HG03571 (cell line): Measurements from ENCODE around the gene TTF1.

Experiments used
- ATAC-seq: cut with Tn5 transposase; IDR thresholded peaks from one replicate; pipeline ENCODE4 v1.9.1; 2021; ENCODE audit not compliant: unreplicated experiment

The TTF1 gene

DNA sequence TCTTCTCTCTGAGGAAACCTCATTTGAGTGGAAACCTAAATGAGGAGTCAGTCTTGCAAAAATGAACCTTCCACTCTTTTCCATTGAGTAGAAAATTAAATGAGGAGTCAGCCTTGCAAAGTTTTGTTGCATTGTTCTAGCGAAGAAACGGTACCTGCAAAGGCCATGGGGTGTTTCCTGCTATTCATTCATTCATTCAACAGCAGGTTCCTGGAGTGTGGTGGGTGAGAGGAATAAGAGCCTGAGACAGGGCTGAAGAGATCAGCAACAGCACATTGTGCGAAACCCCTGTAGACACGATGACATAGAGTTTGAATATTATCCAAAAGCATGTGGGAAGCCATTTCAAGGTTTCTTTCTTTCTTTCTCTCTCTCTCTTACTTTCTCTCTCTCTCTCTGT, 37.2 kb downstream of the TTF1 start:
- ATAC-seq: no peak

DNA sequence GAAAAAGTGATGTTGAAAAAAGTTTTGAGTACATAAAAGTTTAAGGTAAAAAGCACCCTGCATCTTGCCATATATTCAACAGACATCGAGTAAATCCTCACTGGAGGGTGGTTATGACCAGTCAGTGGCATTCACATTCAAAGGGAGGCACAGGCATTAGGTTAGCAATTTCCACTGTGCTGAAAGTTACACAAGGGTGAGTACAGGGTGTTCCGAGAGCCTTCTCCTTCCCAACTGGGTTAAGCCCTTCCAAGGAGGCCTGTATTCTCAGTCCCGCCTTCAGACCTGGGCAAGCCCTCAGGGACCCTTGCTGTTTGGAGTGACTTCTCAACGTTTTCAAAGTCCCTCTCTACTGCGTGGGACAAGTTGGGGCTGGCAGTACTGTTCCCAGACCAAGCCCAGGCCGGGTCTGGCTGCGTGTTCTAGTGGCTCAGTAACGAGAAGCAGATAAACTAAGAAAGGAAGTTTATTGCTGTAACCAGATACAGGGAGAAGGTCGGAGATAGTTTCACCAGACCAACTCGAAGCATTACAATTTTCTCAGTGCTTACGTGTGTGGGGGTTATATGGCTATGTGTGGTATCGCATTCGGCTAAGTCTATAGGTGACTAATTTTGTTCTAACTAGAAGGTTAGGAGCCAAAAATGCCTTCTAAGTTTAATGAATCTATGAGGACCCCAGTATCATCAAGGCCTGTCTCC, 38.9 kb downstream of the TTF1 start:
- no peak for ATAC-seq

DNA sequence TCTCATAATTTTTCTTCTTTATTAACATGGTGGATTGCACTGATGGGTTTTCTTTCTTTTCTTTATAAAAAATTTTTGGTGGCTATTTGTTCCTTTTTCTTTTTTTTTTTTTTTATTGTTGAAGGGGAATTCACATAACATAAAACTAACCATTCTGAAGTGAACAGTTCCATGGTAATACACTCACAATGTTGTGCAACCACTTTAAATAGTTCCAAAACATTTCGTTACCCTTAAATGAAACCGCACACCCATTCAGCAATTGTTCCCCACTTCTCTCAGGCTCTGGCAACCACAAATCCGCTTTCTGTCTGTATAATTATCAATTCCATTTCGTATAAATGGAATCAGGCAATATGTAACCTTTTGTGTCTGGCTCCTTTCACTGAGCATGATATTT, 40.2 kb downstream of the TTF1 start:
- ATAC-seq: no peak

- ATAC-seq: no peak
These were observed 40.7 kb downstream of the TTF1 start for GRCh38 chr9:132365986-132366385.

DNA sequence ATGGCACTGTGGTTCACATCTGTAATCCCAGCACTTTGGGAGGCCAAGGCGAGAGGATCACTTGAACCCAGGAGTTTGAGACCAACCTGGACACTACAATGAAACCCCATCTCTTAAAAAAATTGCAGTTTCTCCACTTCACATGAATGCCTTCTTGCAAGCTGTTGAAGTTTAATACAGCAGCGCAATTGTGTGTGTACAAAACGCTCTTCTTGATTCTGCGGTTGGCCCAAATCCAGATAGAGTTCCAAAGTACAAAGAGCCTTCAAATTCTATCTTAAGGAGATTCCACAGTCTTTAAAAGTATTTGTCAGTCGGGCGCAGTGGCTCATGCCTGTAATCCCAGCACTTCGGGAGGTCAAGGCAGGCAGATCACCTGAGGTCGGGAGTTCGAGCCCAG, 42.6 kb downstream of the TTF1 start:
- ATAC-seq: no peak

- ATAC-seq: no peak
These were observed 48.9 kb downstream of the TTF1 start for GRCh38 chr9:132357764-132358163.

GRCh38 chr9:132356324-132356924, 50.2 kb downstream of the TTF1 start:
- ATAC-seq: no peak

GRCh38 chr9:132354637-132355355, 51.8 kb downstream of the TTF1 start, which contains the start of gene SETX:
SETX (minus strand) TSS chr9:132354986; CDS start chr9:132349428, 5,558 bp downstream.
- ATAC-seq: peak; percentile 79

- no peak for ATAC-seq
These were observed 55.1 kb downstream of the TTF1 start for GRCh38 chr9:132351404-132352045.

- ATAC-seq: no peak
These were observed 55.8 kb downstream of the TTF1 start for GRCh38 chr9:132350861-132351315.

- no peak for ATAC-seq
These were observed 58.0 kb downstream of the TTF1 start for GRCh38 chr9:132348676-132349075.

DNA sequence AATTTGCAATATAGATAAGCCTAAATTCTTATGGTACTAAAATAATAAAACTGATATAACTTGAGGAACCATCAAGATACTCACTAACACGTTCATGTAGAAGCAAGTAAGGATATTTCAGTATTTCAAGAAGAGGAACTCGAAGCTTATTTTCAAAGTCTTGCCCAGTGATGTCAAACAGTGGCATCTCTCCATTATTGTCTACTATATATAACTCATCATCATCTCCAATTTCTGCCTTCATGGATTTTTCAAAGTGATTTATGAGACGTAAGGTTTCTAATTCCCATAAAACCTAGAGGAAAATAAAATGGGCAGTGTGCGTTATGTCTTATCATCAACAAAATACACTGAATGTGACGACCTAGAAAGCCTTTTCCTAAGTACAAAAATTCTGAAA, 60.5 kb downstream of the TTF1 start:
- no peak for ATAC-seq

GRCh38 chr9:132341177-132341840, 65.3 kb downstream of the TTF1 start:
- no peak for ATAC-seq

GRCh38 chr9:132334364-132334763, 72.3 kb downstream of the TTF1 start:
- no peak for ATAC-seq

DNA sequence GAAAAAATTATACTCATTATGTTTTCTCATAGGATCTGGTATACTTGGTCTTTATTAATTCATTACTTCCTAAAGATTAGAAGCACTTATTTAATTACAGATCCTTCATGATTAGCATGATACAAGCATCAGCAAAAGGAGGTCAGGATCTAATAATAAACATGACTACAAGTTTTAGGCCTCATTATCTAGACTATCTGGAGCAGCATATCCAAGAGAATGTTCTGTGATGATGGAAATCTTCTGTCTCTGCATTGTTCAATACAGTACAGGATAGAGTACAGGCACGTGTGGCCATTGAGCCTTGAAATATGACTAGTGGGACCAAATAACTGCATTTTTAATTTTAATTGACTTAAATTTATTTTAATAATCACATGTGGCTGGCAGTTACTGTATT, 73.1 kb downstream of the TTF1 start:
- no peak for ATAC-seq

- ATAC-seq: no peak
These were observed 78.1 kb downstream of the TTF1 start for GRCh38 chr9:132328580-132328979.

DNA sequence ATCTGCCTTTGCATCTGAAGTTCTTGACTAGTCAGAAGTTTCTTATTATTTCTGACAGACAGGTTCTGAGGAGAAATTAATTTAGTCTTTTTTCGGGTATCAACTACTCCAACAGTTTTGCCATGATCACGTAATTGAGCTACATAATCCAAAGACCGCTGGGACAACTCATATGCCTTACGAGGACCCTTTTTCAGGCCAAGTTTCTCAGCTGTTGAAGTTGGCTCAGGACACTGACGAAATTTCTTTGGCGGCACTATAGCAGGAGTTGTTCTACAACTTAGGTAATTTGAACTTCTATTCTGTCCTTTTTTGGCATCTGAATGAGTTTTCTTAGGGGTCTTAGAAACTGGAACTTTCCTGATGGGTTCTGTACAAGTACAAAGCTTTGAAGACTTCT, 79.1 kb downstream of the TTF1 start:
- no peak for ATAC-seq
